OCI-M2 (cell line): ENCODE results near the gene FAM83D.

ENCODE experiments used
- DNase-seq: peaks from one replicate; lab custom pipeline; 2025; ENCODE audit not compliant: unreplicated experiment; lab: John Stamatoyannopoulos, UW

Gene FAM83D

GRCh38 chr20:38926142-38926933, at the start of gene FAM83D:
TSS of gene FAM83D (plus strand) at chr20:38926417. CDS start at chr20:38926443, 26 bp downstream.
- peak; percentile 93 for DNase-seq

DNA sequence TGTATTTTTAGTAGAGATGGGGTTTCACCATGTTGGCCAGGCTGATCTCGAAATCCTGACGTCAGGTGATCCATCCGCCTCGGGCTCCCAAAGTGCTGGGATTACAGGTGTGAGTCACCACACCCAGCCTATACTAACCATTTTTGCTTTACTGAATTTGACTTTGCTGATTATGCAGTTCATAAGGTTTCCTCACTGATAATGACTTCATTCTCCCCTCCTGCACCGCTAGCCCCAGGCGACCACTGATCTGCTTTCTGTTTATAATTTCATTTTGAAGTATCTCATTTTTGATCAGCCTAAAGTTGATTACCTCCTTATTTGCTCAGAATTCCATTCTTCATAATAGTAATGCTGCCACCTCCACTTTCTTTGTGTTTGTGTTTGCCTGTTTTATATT, 48.7 kb upstream of the FAM83D start:
- DNase-seq: no peak

- no peak for DNase-seq
Measured at GRCh38 chr20:38878866-38879265, 47.4 kb upstream of the FAM83D start.

DNA sequence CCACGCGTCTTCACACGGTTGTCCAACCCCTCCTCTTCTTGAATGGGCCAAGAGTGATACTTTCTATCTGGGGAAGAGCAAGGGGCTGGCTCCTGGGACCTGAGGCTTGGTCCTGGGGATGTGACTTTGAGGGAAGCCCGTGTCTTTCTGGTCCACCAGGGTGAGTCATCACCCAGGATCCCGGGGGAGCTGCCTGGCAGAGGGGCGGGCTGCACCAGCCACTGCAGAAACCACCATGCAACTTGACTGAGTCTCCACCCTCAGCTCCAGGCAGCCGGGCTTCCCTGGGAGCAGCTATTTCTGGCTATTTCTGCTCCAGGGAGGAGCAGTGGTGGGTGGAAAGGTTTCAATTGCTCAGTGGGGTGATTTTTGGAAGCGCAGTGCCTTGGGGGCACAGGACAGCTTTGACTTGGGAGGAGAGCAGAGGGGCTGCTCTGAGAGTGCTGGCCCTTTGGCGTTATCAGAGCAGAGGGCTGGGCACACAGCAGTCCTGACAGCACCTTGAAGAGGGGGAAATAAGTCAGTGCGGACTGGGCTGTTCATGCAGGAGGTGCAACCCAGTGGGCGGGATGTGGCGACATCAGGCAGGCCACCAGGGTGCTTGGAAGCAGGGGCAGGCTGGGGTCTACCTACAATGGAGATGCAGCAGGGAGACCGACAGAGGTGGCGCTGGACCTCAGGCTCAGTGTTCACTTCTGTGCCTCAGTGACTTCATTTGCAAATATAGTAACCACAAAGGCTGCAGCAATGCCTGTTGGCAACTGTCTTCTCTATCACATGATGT, 45.1 kb upstream of the FAM83D start:
- no peak for DNase-seq

DNA sequence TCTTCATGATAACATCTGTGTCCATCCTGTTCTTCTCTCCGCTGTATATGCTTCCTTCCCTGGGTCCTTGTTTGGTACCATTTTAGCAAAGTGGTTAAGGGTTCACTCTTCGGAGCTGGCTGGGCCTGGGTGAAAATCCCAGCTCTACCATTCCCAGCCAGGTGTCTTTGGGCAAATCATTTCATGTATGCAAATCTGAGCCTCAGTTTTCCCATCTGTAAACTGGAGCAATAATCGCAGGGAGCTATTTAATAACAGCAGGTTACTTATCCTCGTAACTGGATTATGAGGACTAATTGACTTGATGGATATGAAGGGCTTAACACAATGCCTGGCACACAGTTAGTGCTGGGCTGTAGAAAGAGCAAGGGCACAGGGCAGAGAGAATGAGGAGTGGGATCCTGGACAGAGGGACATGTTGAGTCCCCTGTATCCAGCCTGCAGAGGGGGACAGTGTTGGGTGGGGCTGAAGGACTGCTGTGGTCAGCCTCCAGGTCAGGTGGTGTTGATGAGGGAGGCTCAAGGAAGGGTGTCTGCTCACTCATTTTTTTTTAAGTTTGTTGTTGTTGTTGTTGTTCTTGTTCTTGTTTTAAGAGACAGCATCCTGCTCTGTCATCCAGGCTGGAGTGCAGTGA, 44.3 kb upstream of the FAM83D start:
- DNase-seq: no peak

DNA sequence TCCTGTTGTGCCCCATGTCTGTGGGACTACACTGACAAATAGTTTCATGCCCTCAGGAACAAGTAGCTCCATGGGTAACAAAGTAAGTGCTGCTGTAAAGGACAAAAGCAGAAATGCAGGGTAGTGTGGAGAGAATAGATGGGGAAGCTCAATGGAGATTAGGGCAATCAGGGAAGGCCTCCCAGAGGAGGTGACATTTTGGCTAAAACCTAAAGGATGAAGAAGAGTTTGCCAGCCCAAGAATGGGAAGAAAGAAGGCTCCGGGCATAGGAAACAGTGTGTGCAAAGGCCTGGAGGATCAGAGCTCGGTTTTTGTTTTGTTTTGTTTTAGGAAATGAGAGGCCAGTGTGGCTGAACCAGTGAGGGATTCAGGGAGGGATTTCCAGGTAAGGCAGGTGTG, 43.6 kb upstream of the FAM83D start:
- DNase-seq: no peak

DNA sequence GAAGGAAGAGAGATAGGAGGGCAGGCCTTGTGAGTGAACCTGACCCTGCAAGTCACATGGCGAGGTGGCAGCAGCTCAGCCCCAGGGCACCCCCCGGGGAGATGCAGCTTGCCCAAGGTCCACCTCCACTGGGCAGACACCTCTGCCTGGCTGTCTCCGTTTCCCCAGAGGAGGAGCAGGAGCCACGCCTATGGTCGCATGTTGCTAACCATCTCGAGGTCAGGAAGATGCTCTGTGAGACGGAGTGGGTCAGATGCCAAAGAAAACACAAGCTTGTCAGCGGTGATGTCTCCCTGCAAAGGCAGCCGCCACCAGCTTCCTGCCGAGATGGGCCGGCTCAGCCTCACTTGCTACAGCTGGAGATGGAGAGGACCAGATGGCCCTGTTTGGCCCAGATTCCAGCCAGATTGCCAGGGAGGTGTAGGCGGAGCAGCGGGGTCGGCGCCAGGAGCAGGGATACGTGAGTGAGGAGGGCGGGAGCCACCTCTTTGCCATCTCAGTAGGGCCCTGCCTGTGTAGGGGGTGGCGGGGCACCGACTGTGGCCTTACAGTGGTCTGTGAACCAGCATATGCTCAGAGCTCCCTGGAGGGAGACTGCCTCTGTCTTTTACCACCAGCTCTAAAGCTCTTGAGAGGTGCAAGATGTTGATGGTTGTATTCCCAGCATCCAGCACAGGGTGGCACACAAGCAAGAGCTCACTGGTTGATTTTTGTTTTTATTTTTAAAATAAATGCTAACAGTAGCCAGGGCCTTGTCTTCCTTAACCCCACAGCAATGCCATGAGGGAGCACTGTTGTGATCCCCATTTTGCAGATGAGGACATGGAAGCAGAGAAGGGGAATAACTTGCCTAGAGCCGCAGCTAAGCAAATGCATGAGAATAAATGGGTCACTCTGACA, 42.9 kb upstream of the FAM83D start:
- no peak for DNase-seq

DNA sequence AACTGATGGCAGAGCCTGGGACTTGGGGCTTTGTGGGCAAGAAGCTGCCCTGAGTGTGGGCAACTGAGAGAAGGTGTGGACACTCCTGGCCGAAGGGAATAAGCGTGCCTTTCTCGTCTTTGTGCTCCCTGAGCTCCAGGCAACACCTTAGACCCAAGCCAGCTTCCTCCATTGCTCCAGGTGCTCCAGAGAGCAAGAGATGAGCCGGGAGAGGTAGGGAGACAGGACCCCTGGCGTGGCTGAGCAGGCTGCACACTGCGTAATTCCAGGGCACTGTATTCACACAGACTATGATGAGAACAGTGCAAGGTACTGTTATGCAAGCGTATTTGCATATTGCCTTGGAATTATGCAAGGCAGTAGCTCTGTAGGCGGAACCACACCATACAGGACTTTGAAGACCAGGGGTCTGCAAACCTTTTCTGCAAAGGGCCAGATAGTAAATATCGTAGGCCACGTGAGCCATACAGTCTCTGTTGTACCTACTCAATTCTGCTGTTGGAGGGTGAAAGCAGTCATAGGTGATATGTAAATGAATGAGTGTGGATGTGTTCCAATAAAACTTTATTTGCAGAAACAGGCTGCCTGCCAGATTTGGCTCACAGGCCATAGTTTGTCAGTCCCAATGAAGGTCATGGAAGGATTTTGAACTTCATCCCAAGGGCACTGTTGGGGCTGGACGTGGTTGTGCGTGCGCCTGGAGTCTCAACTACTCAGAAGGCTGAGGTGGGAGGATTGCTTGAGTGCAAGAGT, 42.1 kb upstream of the FAM83D start:
- DNase-seq: no peak

GRCh38 chr20:38885357-38885756, 40.9 kb upstream of the FAM83D start:
- DNase-seq: no peak

DNA sequence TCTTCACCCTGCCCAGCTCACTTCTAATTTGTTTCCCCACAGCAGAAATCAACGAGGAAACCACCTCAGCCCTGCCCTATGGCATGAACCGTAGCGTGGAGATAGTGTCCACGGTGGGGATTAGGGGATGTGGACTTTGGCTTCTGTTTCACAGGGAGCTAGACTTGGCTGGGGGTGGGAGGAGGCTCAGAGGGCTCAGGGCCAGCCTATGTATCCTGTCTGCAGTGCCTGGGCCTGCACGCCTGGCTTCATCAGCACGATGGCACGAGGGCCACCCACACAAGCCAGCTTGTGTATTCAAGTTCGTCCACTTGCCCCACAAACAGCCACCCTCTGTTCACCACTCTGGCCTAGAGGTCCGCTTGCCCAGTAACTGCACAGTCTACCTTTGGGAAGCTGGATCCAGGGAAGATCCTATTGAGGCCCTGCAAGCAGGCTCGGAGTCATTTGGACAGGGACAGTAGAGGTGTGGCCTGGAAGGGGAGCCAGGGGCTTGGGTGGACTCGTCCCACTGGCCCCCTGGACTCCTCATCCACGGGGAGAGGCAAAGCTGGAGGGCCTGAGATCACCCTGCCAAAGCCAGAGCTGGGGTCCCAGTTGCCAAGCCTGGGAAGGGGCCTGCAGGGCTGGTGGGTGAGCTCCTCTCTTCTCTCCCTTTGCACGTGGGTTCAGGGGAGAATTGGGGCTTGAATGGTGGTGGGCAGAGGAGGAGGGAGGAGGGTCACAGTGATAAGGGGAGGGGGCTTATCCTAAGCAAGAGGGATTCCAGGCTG, 38.0 kb upstream of the FAM83D start:
- DNase-seq: no peak

- DNase-seq: no peak
Measured at GRCh38 chr20:38889050-38889449, 37.2 kb upstream of the FAM83D start.

DNA sequence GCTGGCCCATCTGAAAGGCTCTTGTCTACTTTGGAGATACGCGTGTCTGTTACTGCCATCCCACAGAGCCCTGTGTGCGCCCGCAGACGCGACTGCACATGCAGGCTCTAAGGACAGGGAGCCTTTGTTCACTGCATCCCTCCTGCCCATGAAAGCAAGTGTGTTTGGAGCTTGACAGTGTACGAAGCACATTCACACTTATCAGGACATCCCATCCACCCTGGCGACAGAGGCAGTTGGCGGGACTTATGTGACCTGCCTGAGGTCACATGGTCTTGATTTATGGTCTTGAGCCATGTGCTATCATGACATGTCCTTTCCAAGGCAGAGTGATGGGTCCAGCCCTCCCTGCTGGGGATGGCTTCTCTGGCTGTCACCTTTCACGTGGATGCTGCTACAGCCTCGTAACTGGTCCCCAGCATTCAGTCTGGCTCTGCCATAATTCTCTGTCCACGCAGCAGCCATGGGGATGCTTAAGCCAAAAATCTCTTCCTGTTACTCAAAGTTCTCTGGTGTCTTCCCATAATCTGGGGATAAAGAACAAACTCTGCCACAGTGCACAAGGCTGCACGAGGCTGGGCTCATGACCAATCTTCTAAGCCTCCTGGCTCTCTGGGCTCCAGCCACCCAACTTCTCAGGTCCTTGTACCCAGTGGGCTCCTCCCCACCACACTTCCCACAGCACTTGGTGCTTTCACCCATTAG, 36.3 kb upstream of the FAM83D start:
- DNase-seq: no peak

DNA sequence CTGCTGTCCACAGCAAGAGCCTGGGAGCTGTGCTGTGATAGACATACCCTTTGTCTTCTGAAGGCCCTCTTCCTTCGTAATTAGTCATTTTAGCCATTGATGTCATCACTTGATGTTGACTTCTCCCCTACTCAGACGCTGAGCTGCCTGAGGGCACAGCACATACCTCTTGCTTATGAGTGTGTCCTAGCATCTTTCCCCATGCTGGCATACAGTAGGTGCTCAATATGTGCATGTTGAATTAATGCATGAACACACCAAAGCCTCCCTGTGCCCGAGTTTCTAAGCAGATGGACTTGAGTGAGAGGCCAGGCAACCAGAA, 35.8 kb upstream of the FAM83D start:
- DNase-seq: no peak

GRCh38 chr20:38892091-38892981, 33.9 kb upstream of the FAM83D start:
- no peak for DNase-seq

- no peak for DNase-seq
Measured at GRCh38 chr20:38893056-38893564, 33.1 kb upstream of the FAM83D start.

GRCh38 chr20:38893565-38894090, 32.6 kb upstream of the FAM83D start:
- no peak for DNase-seq

DNA sequence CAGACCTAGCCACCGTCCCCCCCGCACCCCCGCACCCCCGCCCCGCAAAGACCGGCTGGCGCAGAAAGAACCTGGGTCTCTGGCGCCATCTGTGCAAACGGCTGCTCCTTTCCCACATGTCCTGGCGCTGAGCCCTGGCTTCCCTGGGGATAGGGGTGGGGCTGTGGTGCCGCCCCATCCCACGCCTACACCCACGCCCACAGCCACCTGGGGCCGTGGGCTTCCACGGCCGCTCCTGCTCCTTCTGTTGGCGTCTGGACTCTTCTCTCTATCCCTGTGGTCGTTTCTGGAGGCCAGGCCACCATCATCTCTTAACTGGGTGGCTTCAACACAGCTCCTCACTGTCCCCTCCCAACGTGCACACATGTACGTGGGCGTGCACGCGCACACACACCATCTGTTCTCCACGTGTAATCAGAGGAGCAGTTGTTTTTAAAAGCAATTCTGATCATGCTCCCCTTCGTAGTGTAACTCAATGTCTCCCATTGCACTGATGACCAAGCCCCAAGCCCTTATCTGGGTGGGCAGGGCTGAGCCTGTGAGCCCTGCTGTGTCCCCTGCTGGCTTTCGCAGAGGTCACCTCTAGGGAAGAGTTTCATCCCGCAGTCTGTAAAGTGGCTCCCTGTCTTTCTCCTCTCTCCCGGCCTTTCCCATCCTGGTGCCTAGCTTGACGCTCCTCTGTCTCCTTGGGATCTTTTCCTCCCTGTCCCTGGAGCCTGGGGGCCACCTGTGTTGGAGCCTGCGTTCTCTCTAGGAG, 31.9 kb upstream of the FAM83D start:
- DNase-seq: no peak
